Measurements from ENCODE around the gene RNU1-4.
"Not testable (repeated sequence)": the region's sequence is repeated elsewhere in the genome, so short reads cannot be mapped to it uniquely, and the experiment has no call there.

Gene RNU1-4

DNA sequence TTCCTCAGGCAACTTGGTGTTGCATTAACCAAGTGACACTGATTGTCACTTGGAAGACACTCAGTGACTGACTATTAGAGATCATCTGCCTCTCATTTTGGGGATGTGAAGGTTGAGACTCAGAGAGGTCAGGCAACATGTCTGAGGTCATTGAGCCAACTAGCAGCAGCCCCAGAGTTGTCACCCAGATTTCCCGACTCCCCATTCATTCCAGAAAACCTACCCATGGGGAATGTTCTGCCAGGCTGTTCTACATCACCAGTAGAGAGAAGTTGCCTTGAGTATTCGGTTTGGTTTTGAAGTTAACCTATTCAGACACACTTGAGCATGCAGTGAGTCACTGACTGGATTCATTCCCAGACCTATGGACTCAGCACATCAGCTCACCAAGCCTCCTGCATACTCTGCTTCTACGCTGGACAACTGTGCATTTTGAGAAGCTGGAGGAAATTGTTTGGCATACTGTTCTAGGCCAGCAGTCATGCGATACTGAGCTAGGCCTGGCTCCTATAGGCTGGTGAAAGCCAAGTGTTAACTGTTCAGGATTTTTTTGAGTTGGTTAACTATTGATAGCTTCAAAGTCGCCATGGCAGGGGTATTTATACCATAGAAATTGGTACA is 29.9 kb downstream of the RNU1-4 start:
- DNase-seq (ENCODE audit: low read depth) = not testable (repeated sequence)

DNA sequence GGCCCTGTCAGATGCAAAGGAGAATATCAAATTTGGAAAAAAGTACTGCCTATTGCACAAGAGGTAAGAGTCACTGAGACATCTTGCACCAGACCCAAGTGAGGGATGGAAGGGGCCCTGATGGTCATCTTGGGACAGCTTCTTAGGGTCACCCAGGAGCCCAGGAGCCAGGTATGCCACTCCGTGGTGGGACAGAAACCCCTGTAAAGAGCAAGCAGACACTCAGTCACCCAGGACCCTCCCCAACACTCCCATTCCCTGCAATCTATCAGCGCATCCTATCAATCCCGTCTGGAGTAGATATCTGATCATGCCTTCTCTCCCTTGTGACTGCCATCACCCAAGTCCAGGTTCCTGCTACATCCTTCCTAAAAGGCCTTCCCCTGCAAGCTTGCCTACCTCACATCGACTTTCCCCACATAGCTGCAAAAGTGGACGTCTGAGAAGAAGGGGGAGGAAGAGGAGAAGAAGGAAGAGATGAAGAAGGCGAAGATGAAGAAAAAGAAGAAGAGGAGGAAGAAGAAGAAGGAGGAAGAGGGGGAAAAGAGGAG is 30.7 kb downstream of the RNU1-4 start:
- not testable (repeated sequence) for DNase-seq (ENCODE audit: low read depth)

DNA sequence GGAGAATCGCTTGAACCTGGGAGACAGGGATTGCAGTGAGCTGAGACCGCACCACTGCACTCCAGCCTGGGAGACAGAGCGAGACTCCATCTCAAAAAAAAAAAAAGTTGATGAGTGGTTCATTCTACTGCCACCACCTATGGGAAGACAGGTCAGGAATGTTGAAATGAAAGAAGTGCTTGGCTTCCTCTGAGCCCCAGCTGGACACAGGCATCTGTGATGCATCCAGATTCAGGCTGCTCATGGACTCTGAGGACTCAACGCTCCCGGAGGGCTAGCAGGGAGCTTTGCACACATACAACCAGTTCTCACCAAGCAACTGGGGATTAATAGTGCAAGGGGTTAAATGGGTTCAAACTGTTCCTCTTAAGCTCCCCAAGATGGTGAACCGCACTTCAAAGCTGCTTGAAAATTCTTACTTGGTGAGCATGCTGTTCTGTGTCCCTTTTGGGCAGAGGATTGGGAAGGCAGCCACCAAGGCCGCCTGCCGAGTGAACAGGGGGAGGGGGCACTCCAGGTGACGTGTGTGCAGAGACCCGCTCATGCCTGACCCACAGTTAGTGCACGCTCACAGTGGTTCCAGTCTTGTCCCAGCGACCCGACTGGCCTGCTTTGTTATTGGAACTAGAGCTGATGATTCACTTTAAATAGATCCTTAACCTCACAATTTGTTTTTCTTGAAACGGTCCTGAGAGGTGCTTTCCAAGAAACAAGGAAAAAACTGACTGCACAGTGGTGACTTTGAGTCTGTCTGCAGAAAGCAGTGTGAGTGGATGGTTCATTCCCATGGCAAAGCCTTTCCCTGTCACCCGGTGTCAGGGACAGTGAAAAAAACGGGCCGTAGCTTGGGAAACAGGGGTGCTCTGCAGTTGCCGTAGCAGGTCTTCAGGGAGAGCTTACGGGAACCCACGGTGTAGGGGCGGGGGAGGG is 32.2 kb downstream of the RNU1-4 start:
- DNase-seq (ENCODE audit: low read depth) = not testable (repeated sequence)

DNA sequence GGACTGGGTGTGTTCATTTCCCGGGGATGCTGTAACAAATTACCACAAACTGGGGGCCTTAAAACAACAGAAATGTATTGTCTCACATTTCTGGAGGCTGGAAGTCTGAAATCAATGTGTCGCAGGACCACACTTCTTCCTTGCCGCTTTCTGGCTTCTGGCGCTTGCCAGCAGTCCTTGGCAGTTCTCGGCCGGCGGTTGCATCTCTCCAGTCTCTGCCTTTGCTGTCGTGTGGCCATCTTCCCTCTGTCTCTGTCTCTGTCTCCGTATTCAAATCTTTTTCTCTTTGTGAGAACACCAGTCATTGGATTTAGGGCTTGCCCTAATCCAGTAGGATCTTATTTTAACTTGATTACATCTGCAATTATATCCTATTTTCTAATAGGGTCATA is 32.9 kb downstream of the RNU1-4 start:
- DNase-seq (ENCODE audit: low read depth) = not testable (repeated sequence)

DNA sequence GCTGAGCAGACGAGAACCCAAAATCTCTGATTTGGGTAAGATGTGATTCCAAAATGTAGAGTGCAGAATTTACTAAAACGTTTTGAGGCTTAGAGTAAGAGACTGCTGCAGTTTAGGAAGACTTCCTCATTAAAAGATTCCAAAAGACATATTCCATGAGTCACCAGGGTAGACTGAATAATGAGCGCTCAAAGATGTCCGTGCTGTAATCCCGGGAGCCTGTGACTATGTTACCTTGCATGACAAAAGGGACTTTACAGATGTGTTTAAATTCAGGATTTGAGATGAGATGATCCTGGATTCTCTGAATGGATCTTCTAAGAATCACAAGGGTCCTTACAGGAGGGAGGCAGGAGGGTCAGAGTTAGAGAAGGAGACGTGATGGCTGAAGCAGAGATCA is 33.4 kb downstream of the RNU1-4 start:
- not testable (repeated sequence) for DNase-seq (ENCODE audit: low read depth)

DNA sequence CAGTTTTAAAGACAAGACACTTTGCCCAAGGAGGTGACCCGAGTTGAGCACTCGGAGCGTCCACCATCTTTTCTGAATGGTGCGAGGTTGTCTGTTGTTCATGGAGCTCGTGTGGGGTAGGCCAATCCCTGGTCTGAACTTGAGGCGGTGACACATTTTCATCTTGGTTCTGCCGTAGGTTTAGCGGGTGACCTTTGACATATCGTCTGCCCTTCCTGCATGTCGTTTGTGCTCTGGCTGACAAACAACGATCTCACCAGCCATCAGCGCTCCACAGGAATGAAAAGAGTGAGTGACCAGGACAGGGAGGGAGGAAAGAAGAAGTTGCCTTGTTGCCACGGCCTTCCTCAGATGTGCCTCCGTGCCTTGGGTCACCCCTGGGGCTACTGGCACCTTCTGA is 34.5 kb downstream of the RNU1-4 start:
- DNase-seq (ENCODE audit: low read depth) = not testable (repeated sequence)

DNA sequence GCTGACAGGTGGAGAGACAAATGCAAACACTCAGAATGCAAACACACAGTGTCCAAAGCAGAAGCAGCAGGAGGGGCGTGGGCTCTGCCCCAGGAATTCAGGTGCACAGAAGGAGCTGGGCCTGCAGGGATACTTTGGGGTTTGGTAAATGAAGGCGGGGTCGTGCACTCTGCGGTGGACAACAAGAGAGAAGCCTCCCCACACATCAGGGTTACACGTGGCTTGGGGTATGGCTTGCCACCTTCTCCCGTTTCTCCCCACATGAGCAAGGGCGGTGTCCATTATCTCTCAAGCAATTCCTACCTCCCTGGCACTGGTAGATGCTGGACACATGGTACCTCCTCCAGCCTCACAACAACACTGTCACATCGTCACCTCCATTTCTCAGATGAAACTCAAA is 35.0 kb downstream of the RNU1-4 start:
- DNase-seq (ENCODE audit: low read depth) = not testable (repeated sequence)

DNA sequence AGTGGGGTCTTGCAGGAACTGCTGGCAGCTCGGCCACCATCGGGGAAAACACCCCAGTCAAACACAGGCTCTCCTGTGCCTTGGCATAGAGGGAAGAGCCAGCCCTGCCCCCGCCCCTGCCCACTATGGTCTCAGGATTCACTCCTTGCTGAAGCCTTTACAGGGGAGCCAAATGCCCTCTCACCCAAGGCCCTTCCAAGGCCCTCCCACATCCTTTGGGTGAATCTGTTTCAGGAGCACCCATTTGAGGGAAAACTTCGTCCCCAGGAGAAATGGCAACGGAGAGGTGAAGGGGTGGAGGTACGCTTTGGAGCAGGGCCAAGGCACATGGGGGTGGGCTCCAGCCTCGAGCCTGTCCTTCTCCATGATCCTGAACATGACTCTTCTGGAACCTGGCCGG is 35.9 kb downstream of the RNU1-4 start:
- DNase-seq (ENCODE audit: low read depth) = not testable (repeated sequence)

DNA sequence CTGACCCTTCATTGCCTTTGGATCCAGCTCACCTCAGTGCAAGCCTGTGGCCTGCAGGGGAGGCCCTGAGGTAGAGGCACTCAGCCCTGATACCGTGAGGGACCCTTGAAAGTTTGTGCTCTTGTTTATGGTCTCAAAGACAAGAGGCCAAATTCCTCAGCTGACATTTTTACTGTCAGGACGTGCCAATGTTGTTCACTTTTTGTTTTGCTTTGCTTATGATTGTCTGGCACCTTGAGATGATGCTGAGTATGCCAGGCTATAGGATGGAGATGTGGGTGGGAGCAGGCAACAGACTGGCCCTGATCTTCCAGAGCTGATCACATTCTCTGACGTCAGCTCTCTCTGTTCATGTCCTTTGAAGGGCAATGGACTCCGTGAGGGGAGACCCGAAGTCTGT is 36.5 kb downstream of the RNU1-4 start:
- not testable (repeated sequence) for DNase-seq (ENCODE audit: low read depth)

DNA sequence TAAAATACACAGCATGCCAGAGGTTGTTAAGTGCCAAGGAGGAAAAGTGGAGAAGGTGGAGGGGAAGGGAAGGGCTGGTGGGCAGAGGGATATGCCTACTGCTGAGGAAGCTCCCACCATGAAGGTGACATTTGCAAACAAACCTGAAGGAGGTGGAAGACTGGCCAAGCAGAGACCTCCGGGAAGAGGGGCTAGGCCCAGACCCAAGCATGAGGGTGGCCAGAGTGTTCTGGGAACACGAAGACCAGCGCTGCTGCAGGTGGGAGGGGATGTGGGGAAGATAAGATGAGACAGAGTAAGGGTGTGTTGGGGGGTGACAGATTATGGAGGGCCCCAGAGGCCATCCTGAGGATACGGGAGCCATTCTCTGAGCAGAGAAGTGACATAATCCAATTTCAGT is 37.5 kb downstream of the RNU1-4 start:
- not testable (repeated sequence) for DNase-seq (ENCODE audit: low read depth)

DNA sequence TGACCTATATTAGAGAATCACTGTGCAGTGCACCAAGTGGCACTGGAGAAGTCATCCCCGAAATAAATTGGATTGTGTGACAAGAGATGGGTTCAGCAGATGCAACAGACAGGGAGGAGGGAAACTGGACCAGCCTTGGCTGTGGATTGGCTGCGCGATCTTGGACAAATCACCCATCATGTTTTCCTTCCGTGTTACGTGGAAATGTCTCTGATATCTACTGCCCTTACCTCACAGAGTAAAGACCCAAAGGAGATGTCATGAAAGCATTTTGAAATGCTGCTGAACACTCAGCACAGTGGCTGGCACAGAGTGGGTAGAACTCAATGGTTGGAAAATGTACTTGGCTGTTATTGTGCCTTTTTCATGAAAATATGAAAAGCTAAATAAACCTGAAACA is 39.2 kb downstream of the RNU1-4 start:
- DNase-seq (ENCODE audit: low read depth) = not testable (repeated sequence)

DNA sequence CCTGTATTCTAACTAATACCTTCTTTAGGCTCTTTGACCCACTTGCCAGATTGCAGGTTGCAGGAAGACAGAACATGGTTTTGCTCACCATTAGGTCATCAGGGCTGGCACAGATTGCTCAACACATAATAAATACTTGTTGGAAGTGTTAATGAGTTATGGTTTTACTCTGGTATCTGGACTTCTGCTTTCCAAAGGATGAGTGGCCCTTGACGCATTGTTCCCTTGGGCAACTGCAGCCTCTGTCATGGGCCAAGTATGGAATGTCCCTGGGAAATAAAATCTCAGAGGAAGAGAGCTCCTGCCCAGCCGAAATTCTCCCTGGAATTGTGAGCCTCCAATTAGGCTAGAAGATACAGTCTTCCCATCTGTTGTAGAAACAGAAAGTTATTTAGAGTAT is 40.7 kb downstream of the RNU1-4 start:
- DNase-seq (ENCODE audit: low read depth) = not testable (repeated sequence)

DNA sequence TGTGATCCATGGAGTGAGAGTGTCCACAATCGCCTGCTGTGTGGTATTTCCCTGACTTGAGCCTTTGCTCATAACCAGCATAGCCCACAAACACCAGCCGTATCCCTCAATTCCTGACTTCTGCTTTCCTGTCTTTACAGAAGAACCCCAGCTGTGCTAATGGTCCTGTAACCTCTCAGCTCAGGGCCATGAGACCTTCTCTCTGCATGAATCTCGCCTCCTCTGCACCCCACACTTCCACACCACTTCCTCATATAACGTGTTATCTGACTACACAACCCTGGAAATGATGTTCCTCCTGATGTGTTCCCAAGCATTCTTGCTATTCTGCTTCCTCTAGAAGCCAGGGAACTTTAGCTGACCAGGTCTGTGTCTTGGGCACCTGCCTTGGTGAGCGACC is 41.3 kb downstream of the RNU1-4 start:
- not testable (repeated sequence) for DNase-seq (ENCODE audit: low read depth)

DNA sequence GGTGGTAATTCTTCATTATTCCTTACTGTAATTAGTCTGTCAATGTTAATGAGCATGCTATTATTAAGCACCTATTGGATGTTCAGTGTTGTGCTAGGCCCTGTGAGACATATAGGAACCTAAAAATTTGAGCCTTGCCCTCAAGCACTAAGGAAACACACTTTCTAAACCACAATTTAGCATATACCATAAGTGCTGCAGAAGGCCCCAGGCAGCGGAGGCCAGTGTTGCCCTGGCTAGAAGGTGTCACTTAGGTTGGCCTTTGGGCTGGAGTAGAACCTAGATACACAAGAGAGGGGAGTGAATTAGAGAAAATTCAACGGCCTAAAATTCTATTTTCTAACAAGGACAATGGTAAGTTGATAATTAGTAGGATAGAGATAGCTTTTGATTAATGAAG is 44.6 kb downstream of the RNU1-4 start:
- not testable (repeated sequence) for DNase-seq (ENCODE audit: low read depth)

DNA sequence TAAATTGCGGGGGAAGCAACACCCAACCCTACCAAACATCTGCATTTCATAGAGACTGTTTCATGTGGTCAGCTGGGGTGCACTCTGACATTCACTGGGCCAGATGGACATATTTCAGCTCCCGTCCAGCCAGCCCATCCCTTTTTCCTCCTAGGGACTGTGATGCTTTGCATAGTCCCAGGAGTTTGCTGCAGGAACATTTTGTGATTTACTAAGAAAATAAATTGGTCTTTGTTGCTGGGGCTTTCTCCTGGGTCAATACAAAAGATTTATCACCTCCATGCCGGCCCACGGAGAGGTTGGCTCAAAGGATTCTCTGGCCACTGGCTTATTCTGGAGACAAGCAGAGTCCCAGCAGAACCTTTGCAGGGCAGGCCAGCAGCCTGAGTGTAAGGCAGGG is 46.0 kb downstream of the RNU1-4 start:
- not testable (repeated sequence) for DNase-seq (ENCODE audit: low read depth)

DNA sequence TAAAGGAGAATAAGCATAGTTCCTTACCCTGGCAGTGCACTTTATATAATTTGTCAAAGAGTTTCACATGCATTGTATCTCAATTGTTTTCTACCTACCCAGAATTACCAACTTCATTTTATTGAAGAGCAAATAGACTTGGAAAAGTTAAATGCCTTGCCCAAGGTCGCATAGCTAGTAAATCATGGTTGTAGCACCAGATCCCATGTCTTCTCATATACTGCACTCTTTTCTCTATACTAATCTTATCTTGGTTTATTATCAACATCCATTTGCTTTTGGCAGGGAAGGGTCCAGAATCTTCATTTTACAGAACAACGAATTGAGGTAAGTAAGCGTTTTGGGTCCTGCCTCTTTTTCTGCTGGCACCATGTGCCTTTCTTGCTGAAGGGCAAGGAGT is 46.9 kb downstream of the RNU1-4 start:
- not testable (repeated sequence) for DNase-seq (ENCODE audit: low read depth)

DNA sequence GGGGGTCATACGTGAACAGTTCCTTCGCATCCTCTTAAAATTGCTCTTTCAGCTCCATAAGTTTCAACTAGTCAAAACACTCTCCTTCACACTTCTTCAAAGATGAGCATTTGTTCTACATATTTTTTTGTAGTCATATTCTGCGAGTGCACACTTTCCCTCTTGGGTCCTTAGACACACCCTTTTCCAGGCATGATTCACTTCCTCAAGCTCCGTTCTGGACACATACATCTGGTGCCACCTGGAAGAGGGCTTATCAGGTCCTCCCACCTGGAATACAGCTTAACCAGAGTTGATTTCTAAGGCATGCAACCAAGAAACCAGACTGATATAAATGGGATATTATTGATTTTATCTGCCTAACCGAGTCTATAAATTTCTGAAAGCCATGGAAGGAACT is 47.4 kb downstream of the RNU1-4 start:
- DNase-seq (ENCODE audit: low read depth) = not testable (repeated sequence)
